GM18868 (cell line): ENCODE results near the gene DOCK1.
"Not testable (repeated sequence)": the region's sequence is repeated elsewhere in the genome, so short reads cannot be mapped to it uniquely, and the experiment has no call there.

Experiments used
- ATAC-seq: cut with Tn5 transposase; IDR thresholded peaks from one replicate; pipeline ENCODE4 v1.9.1; 2021; ENCODE audit warnings: mild to moderate bottlenecking, moderate library complexity; ENCODE audit not compliant: unreplicated experiment

DOCK1 gene

DNA sequence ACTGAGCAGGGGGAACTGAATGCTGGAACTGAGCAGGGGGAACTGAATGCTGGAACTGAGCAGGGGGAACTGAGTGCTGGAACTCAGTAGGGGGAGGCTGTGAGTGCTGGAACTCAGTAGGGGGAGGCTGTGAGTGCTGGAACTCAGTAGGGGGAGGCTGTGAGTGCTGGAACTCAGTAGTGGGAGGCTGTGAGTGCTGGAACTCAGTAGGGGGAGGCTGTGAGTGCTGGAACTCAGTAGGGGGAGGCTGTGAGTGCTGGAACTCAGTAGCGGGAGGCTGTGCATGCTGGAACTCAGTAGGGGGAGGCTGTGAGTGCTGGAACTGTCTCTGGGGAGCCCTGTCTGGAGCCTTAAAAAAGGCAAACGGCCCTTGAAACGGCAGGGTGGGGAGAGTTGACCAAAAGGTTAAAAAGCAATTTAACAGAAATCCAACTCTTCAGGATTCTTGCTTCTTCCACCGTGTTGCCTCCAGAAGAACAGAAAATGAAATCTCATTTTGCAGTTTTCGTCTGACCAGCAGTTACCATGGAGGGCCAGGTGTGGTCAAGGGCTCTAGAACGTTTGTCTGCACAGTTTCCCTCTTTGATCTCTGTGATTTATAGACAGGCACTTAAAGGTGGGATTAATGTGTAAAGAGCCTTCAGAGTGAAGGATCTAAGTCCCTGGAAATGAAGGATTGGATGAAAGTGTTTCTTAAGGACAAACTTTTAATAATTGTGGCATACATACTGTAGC is 19.1 kb downstream of the DOCK1 start:
- ATAC-seq: no peak

DNA sequence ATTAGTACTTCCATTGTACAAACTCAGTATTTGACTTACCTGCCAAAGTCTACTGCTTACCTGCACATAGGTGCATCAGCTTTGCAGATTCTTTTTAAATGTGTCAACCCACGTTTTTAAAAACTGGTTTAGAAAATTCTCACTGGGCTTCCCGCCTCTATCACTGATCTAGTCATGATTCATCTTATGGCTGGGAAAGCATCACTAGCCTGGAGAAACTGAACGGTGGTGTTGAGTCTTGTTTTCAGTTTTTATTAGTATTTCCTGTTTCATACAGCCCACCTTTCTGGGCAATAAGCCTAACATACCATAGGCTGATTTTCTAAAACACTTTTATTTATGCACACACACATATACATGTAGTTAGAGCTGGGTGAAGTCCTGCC is 19.7 kb downstream of the DOCK1 start:
- ATAC-seq: no peak

DNA sequence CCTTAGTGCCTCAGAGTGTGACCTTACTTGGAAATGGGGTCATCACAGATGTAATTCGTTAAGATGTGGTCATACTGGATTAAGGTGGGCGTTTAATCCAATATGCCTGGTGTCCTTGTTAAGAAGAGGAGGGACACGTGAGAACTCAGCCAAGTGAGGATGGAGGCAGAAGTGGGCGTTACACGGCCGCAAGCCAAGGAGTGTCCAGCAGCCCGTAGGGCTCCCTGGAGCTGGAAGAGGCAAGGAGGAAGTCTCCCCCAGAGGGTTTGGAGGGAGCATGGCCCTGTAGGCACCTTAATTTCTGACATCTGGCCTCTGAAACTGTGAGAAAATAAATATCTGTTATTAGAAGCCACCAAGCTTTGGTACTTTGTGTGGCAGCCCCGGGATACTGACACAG is 21.3 kb downstream of the DOCK1 start:
- no peak for ATAC-seq

DNA sequence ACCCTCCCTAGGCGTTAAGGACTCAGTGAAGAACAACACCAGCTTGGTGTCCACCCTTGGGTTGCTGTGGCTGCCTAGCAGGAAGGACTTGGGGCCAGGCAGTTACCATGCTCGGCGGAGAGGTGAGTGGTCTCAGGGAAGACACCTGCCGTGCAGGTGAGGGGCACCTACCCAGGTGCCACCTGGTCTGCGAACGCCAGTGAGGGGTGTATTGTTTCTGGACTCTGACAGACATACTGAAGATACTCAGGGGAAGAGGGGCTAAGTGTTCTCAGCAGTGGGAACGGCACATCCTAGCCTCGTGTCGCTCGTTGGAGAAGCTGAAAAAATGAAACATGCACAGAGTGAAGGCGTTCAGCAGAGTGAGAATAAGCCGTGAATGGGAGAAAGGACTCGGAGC is 22.6 kb downstream of the DOCK1 start:
- ATAC-seq: no peak

DNA sequence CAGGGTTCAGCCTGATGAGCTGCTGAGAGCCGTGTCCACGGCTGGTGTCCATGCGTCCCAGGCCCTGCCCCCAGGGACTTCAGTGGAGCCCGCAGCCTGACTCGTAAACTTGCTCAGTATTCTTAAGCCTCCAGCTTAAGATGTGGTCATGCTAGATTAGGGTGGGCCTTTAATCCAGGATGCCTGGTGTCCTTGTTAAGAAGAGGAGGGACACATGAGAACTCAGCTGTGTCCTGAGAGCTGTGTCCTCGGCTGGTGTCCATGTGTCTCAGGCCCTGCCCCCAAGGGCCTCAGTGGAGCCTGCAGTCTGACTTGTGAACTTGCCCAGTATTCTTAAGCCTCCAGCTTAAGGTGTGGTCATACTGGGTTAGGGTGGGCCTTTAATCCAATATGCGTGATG is 23.0 kb downstream of the DOCK1 start:
- ATAC-seq: no peak

DNA sequence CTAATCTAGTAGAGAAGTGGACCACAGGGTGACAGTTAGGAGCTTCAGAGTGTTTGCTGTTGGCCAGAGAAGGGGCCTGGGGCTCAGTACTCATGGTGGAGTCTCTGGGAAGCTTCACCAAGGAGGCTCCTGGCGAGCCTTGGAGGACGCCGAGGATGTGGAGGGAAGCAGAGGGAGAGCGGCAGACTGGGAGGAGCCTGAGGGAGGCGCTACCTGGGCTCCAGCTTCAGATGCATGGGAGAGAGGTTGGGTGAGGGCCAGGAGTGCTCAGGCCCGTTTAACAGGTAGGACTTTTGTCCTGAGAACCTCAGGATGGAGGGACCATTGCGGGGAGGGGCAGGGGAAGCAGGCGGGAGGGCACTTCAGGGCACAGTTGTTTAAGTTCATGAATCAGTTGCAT is 24.2 kb downstream of the DOCK1 start:
- ATAC-seq: no peak

DNA sequence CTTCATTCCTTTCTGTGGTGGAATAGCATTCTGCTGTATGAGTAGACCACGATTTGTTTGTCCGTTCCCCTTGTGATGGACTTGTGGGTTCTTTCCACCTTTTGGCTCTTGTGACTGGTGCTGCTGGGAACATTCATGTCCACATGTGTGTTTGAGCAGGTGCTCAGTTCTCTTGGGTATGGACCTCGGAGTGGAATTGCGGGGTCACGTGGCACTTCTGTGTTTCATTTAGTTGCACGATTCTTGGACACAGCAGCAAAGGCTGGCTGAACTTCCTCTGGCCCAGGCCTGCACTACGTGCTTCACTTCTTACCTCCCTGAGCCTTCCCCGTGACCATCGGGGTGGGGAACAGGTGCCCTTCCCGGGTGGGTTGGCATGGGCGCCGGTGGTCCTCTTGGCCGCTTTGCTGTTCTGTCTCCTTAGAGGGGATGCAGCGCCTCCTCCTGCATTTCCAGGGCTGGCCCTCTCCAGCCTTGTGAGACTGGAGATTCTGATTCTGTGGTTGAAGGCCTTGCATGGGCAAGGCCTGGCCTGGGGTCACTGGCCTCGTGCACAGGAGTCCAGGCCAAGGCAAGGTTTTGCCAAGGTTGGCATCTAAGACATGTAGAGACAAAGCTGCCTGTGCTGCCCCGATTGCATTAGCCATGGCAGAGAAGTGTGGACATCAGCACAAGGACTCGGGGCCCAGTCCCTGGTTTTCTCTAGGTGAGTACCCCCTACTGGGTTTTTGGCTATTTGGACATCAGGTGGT is 25.1 kb downstream of the DOCK1 start:
- no peak for ATAC-seq

DNA sequence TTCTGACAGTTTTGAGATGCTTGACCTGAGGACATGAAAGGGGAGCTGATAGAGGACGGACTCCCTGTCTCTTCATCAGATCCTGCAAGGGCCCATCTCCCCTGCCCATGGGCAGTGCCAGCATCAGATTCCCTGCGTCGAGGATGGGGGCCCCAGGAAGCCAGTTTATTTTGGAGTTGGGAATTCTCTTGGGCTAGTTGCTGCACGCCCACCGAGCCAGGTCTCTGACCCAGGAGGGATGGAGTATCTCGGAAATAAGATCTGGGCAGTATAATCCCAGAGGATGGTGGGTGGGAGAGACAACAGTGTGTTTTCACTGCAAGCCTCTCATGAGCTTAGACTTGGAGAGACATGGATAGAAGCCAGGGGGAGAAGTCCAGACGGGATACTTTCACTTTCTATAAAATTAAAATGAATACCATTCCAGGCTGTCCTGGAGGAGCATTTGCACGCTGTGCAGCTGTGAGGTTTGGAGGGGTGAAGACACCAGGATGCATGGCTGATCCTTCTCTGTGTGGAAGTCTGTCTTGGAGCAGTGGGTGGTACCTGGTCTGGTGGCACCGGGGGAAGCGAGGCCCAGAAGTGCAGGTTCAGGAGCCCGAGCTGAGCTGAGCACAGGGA is 25.8 kb downstream of the DOCK1 start:
- ATAC-seq: no peak

DNA sequence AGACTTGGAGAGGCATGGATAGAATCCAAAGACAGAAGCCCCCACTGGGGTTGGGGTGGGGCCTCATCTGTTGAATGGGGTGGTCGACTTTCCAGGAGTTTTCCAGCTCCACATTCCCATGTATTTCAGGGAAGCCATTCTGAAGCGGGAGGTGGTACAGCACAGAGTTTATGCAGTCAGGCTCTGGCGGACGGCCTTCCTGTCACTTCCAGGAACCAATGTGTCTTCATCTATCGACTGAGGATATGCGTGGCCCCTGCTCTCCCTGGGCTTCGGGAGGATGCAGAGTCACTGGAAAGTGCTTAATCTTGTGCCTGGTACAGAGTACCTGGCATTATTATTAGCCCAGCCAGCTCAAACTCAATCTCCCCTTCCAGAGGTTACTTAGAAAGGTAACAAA is 26.3 kb downstream of the DOCK1 start:
- ATAC-seq: no peak

DNA sequence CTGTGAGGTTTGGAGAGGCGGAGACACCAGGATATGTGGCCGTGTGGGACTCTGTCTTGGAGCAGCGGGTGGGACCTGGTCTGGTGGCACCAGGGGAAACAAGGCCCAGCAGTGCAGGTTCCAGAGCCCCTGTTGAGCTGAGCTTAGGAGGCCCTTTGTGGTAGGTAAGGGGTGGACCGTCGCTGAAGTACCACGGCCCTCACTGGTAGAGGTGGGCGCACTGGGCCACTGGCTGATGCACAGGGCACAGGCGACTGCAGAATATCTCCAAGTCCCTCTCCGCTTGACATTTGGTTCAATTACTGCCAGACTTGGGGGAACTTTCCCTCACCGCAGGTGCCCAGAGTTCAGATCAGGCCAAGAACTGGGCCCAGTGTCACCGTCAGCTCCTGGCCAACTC is 27.3 kb downstream of the DOCK1 start:
- no peak for ATAC-seq

DNA sequence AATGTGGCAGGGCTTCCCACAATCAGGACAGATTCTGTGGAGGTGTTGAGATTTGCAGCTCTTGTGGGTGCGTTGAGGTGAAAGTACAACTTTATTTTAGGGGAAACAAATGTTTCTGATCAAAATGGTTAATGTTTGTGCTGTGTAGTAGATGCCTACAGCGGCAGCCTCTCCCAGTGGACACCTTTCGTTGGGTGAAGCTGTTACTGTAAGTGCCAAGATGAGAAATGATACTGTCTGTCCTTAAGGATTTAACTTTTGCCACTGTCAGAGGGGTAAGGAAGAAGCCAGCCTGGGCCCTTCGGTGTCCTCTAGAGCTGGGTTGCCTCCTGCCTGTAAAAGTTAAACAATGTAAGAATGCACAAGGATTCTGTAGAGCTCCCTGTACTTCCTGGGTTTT is 27.9 kb downstream of the DOCK1 start:
- ATAC-seq: no peak

DNA sequence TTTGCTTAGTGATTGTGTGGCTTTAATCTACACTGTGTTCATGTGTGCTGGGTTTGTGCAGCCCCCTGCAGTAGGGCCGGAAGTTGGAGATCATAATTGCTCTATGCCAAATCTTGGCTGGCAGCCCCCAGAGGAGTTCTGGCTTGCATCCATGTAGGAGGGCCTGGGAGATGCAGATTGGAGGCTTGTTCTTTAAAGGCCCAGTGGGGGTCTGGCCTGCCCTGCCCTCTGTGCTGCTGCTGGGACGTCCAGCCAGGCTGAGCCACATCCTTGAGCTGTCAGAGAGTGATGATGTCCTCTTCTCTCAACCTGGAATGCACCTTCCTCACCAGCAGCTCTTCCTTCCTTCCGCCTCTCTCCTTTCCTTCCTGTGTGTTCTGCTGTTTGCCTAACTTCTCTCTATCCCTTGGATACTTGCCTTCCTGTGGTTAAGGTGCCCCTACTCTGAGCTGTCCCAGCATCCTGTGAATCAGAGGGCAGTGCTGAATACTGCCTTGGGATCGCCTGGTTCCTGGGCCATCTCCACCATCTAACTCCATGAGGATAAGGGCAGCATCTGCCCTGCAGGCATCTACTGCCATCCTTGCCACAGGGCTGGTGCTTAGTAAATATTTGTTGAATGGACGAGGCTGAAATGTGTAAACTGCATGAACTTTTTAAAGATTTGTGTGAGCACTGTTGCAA is 30.2 kb downstream of the DOCK1 start:
- ATAC-seq: no peak

DNA sequence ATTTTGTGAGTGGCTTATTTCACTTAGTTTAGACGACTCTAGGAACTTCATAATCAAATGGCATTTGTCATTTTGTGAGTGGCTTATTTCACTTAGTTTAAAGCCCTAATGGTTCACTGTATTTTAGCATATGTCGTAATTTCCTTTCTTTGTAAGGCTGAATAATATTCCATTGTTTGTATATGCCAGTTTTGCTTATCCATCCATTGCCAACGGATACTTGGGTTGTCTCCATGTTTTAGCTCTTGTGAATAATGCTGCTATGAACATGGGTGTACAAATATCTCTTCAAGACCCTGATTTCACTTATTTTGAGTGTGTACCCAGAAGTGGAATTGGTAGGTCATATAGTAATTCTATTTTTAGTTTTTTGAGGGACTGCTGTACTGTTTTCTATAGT is 31.8 kb downstream of the DOCK1 start:
- ATAC-seq: no peak

DNA sequence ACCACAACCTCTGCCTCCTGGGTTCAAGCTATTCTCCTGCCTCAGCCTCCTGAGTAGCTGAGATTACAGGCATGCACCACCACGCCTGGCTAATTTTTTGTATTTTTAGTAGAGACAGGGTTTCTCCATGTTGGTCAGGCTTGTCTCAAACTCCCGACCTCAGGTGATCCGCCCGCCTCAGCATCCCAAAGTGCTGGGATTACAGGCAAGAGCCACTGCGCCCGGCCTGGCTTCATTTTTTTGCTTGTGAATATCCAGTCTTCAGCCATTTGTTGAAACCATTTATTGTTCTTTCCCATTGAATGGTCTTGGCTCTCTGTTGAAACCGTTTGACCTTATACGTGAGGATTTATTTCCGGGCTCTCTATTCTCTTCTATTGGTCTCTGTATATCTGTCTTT is 32.9 kb downstream of the DOCK1 start:
- ATAC-seq: not testable (repeated sequence)

DNA sequence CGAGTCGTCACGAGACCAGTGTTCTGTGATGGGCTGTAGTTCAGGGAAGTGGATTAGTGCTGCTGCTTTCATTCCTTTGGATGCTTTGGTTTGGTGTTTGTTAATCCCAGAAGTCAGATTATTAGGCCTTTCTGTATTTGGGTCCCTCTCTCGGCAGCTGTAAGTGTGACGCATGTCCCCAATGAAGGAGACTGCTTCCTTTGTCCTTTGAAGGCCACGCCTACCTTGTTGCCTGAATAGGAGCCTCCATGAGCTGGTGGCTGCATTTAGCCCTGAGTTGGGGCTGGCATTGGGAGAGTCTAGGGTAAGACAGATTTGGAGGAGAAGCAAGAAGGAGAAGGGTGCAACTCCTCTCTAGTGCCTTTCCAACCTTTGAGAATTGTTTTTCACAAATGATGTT is 34.5 kb downstream of the DOCK1 start:
- ATAC-seq: no peak

DNA sequence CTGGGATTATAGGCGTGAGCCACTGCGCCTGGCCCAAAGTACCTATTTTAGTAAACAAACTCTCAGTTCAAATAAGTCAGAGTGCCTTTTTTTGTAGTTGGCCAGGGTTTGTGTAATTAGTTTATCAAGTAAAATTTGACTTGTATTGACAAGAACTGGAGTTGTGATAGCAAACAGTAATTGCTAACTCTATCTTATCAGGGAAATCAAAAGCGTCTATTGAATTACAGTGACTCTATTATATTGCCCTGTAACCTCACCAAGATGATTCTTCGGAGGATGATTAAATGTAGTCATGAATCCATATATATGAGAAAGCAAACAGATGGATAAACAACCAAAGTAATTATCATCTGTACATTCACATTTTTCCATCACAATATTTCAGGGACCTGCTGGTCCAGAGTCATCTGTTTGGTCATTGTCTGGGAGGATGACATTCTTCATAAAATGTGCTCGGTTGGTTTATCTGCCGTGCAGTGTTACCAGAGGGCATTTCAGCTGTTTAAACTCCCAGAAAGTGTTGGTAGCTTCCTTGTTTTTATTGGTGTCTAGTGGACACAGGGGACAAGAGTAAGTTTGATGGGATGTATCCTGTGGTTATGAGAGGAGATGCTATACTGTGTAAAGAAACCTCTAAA is 35.6 kb downstream of the DOCK1 start:
- no peak for ATAC-seq

DNA sequence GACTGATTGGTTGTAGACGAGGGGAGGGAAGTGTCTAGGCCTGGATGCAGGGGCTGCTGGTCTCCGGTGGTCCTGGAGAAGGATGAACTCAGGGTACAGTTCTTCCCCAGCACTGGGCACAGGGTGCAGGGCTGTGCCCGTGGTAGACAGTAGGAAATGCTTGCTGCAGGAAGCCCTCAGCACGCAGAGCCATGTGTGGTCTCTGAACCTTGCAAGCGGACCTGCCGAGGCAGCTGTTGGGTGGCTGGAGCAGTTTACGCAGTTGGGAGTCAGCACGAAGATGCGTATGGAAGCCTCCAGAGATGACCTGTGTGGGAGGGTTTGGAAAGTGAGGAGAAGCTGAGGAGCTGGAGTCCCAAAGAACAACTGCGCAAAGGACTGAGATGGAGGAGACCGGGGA is 39.0 kb downstream of the DOCK1 start:
- ATAC-seq: no peak

DNA sequence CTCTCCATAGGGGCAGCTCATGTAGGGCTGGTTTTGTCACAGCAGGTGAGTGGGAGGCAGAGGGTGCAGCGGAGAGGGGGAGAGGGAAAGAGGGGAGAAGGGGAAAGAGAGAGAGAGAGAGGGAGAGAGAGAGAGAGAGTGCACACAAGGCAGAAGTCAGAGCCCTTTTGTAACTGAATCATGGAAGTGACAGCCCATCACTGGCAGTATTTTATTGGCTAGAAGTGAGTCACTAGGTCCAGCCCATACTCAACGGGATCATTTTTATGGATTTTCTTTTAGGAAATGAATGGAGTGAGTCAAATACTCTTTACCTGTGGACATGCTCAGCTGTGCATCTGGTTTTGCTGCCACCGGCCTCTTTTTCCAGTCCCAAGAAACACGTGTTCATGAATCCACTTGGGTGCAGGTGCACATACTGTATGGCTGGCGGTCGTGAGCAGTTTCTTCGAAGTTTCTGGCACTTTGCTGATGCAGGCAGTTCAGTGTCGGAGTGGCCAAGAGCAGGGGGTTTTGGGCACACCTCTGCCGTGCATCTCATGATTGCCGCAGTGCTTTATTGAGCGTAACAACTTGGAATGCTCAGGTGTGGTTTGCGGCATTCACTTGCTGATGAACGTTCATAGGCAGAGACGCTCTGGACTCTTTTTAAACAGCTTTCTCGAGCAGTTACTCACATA is 40.3 kb downstream of the DOCK1 start:
- no peak for ATAC-seq

DNA sequence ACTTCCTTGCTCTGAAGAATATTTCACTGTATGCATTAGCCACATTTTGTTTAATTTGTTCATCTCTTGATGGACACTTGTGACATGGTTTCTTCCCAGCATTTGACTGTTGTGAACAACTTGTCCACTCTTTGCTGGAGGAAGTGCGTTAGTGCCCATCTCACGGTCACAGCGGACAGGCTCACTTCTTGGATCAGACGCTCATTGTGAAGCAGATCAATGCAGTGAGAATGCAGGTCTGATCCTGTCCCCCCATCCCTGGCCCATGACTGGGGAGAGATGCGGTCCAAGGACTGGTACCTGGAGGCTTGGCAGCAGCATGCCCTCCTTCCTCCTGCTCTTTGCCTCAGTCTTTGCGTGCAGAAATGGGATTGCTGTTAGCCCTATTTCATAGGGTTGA is 41.5 kb downstream of the DOCK1 start:
- no peak for ATAC-seq

DNA sequence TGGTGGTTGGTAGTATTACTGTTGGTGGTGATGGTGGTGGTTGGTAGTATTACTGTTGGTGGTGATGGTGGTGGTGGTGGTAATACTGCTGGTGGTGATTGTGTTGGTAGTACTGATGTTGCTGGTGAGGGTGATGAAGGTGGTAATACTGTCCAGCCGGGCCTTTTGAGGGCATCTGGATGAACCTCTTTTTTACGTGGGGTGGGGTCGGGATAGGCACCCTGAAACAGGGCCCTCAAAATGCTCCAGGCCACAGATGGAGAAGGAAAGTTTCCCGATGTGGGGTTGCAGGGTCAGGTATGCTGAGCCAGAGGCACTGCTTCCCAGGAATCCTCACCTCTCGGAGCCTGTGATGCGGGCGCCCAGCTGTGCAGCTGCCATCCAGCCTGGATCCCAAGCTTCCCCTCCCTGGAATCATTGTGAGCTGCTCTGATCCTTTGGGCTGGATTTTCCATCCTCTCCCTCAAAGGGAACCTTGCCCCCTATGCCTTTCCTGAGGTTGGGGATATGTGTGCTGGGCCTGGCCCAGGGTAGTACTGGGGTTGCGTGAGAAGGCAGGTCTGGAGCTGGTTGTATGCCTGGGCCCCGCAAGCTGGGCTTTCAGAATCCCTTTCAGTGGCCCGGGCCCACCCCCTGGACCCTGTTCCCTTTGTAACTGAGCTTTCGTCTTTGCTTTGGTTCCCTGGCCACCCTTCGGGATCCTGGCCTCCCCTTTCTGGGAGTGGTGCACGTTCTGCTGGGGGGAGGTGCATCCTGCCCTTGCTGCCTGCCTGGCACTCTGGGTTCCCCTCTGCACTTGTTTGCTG is 43.3 kb downstream of the DOCK1 start:
- ATAC-seq: no peak
